Eye (tissue), 1 donor: ENCODE results near the gene ETS1.
A peak's percentile ranks its signal among the peaks of the same experiment; 100 is the strongest.

Experiments used
- DNase-seq: peaks from one replicate; pipeline ENCODE4 v3.0.0-alpha.2; 2015

The ETS1 gene

GRCh38 chr11:128499613-128500253 lies 87.6 kb downstream of the ETS1 start:
- DNase-seq = no peak

DNA sequence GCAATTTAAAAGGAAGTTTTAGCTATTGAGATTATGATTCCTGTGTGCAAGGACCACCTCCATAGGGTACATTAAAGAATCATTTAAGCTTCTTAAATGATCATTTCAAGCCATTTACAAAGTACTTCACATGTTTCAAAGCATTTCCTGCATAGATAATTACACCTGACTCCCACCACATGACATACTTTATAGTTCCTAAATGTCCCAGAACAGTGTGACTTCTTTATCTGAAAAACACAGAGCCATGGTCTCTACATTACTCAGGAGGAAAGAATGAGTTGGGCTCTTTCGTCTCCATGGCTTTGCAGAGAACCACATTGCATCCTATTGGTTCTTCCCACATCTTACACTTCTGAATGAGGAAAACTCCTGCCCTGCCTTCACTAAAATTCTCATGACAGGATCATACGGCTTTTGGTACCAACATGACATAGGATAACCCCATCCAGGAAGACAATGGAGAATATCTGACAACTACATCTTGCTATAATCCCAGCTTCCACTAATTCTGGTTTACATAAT lies 88.6 kb downstream of the ETS1 start:
- DNase-seq = no peak

- DNase-seq = no peak
Observed at GRCh38 chr11:128497776-128498095, 89.6 kb downstream of the ETS1 start.

DNA sequence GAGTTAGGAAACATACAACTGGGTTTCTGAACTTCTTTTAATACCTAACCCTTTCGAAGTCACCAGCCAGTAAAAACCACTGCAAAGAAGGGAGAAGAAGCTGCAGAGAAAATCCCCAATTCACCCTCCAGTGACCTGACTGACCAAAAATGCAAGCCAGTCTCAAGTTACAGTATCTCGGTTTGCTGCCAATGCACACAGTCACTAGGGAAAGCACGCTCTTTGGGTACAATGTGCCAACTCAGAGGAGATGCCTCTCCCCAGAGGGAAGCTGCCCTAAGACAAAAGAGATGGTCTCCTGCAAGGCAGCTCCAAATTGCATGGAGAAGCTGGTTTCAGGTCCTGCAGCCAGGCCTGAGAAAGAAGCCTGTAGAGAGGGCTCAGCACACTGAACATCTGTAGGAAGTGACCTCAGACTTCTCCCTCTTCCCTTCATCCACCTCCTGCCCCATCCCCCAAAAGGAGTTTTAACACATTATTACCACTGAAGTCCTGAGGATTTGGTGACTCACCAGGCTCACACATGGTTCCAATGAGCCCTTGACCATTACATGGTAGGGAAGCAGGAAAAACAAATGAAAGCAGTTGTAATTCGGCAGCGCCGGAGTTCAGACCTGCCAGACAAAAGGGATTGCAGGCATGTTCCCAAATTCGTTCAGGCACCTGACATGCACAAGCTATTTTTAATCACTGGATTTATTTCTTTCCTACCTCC lies 90.1 kb downstream of the ETS1 start:
- peak; percentile 77 for DNase-seq

DNA sequence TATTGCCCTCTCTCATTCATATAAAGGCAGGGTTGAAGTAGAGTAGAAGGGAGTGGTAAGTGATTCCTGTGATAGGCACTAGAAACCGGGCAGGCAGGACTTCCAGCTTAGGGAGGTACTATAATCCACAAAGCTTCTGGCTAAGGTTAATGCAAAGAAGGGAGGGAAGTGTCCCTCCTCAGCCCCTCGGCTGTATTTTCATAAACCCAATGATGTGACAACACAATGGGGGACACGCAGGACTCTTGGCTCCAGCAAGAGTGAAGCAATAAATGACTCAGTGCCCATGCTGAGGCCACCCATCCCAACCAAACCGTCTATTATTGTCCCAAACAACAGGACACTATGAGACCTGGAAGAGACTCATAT lies 90.7 kb downstream of the ETS1 start:
- no peak for DNase-seq

DNA sequence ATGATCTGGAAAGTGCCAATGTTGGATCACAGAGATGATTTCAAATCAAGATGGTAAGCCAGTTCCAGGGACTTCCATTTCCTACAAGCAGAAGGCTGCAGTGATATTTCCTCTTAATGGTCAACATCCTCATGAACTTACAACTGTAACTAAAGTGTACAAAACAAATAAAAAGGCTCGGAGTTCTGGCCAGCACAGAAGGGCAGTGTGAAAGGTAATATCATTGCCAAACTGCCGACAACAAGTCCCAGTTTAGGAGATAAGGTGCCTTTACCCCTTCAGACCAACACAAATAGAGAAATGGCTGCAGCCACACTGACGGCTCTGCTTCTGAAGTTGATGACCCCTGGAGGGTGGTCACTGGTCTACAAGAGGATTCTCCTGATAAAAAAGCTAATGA lies 91.1 kb downstream of the ETS1 start:
- no peak for DNase-seq

GRCh38 chr11:128494418-128495332 lies 92.7 kb downstream of the ETS1 start:
- DNase-seq = no peak

DNA sequence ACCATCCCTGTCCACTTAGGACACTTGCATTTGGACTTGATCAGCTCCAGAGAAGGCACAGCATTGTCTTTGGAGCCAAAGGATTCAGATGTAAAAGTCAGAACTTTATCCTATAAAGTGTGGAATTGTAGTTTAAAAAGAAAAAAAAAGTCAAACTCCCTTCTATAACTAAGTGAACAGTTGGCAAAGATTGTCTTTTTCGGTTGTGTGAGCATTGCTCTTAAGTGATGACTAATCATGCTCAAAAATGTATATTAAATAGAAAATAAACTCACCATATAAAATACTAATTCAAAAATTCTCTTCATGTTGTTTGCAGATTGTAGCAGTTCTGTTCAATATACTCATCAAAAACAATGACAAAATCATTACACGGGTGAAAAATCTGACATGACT lies 93.8 kb downstream of the ETS1 start:
- no peak for DNase-seq

DNA sequence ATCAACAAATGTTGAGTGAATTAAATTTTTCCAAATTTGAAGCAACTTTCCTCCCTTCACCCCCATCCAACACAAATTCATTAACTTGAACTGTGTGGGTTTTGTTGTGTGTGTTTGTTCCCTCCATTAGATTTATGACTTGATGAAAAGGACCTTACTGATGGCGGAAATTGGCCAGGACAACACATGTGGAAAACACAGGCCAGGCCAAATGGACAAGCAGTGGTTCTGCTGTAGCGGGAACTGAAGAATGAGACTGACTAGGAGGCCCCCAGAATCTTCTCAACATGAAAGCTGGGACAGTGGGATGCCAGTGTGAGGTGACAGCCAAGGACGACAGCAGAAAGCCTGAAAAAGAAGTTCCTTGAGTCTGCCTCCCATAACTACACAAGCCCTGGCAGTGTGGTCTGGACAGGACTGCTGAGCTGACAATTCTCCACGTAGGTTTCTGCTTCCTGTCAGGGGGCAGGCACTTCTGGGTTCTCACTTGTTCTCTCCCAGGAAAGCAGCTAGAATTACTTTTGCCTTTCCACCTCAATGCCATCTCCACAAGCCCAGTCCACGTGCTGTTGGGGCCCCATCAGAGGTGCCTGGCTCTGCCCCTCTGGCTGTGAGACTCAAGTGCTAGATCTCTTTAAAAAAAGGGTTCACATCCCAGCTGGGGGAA lies 94.3 kb downstream of the ETS1 start:
- DNase-seq = no peak

DNA sequence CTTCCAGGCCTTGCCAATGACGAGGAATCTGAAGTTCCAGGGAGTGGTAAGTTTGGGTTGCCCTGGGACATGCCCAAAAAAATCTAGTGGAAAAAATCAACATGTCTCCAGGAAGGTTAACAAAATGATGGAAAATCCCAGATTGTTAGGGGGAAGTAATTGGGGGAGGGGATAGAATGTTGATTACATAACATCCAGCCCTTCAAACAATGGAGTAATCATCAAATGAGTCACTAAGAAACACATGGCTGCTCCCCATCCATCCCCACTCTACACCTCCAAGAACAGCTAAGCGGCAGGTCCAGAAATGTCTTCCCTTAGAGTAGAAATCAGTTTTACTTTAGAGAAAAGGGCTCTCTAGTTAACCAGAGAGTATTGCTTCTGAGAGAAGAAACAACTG lies 94.9 kb downstream of the ETS1 start:
- no peak for DNase-seq

DNA sequence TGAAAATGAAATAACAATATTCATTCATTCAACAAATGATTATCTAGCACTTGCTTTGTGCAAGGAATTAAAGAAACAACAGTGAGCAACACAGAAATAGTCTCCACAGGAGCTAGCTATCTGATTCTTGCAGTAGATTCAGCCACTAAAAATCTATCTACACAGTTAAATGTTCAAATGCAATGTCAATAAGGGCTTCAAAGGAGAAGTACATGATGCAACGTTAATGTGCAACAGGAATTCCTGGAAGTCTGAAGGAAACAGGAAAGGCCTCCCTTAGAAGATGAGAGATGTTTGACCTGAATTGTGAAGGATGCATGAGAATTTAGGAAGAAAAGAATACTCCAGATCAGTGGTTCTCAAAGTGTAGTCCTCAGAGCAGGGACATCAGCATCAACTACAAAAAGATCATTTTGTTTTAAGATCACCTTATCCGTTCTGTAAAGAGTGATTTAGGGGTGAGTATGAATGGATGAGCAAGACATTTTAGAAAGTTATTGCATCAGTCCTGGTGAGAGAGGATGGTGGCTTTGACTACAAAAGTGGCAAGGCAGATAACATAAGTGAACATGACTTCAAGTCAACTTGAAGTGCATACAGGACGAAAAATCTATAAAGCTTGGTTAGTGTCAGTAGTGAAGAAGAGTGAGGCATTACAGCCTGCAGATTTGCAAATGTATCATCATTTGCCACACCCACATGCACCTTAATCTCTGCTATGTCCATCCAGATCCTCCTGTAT lies 96.0 kb downstream of the ETS1 start:
- DNase-seq = no peak

- no peak for DNase-seq
Observed at GRCh38 chr11:128490092-128490491, 97.3 kb downstream of the ETS1 start.

DNA sequence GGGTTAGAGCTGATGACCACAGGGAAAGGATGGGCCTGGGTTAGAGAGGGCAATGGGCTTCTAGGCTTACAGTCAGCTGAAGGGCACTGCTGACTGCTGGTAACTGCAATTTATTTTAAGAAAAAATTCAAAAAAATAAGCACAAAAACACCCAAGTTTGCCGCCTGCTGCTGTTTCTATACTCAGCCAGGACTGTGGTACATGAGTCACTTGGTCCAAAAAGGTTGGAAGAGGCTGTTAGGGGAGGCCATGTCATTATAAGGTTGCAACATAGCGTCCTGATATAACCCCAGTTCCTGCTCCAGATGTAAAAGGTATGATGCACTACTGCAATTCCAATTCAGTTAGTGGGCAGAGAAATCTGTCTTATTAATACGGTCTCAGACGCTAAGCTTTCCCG lies 98.9 kb downstream of the ETS1 start:
- DNase-seq = no peak

DNA sequence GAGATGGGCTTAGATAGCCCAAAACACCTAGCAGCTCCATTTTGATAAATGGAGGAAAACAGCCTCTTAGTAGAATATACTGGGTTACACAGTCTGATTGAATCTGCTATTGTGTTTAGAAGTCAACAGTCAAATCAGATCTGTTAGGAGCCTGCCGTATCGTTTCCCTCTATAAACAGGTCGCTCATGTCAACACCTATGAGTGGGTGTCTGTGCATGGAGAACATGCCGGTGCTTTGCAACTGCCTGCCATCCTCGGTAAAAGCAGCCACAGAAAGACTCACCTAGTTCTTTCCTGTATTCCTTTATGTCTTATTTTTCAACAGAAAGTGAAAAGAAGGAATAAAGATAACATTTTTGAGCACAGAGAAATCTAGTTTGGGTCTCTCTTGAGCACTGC lies 99.4 kb downstream of the ETS1 start:
- no peak for DNase-seq

GRCh38 chr11:128484172-128484571 lies 103.2 kb downstream of the ETS1 start:
- DNase-seq = no peak

GRCh38 chr11:128483211-128483788 lies 104.1 kb downstream of the ETS1 start:
- DNase-seq = no peak

GRCh38 chr11:128482512-128483191 lies 104.7 kb downstream of the ETS1 start:
- DNase-seq = no peak

- no peak for DNase-seq
Observed at GRCh38 chr11:128482092-128482491, 105.3 kb downstream of the ETS1 start.

- DNase-seq = no peak
Observed at GRCh38 chr11:128481135-128481534, 106.2 kb downstream of the ETS1 start.

DNA sequence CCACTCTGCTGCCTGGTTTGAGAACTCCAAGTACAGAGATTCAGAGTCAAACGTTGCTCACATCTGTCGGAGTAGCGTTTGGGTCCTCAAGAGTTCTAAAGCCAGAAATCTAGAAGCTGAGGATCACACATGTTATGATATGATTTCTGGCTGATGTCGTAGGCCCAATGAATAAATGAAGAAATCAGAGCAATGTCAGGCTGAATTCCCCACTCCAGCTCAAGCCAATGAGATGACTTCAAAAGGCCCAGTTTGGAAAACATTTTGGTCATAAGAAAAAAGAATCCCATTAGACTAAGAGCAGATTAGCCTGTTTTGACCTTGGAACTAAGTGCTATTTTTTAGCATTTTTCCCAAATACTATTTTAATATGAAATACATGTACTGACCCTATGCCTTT lies 106.7 kb downstream of the ETS1 start:
- no peak for DNase-seq

DNA sequence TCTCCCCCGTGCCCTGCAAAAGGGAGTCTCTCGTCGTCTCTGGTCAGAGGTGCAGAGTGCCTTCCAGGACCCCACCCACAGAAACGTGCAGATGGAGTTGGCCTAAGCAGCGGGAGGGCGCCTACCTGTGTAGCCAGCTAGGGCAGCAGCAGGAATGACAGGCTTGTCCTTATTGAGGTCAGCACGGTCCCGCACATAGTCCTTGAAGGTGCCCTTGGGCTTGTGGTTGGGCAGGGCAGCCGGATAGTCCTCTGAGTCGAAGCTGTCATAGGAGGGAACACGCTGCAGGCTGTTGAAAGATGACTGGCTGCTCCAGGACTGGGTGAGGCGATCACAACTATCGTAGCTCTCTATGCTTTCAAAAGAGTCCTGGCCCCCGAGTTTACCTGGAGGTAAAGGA lies 107.3 kb downstream of the ETS1 start:
- DNase-seq = no peak

DNA sequence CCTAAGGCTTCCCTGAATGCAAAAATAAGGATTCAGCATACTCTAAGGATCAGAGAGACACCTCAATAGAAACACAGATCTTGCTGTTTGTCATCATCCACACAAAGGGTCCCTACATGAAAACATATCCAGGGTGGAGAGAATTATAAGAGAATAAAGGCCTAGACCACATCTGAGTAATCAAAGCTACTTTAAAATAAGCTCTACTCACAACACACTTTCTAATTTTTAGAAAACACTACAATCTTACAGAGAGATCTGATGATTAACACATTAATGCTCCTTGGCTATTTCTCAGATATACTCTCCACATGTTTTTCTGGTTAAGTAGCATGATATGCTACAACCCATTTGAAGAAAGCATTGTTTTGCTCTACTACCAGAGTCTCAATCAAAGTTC lies 108.2 kb downstream of the ETS1 start:
- DNase-seq = no peak
